ENCODE measurements around the gene NR5A1.

DNA sequence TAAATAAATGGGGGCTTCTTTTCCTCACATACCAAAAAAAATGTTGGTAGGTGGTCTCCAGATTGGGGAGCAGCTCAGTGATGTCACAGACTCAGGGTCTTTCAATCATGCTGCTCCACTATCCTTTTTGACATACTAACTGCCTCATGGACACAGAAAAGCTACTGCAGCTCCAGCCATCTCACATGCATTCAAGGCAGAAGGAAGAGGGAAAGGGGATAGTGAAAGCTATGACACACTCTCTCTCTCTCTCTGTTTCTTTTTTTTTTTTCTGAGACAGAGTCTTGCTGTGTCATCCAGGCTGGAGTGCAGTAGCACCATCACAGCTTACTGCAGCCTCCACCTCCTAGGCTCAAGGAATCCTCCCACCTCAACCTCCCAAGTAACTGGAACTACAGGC lies 64.8 kb downstream of the NR5A1 start:
- TF ChIP-seq, protein P1, sequence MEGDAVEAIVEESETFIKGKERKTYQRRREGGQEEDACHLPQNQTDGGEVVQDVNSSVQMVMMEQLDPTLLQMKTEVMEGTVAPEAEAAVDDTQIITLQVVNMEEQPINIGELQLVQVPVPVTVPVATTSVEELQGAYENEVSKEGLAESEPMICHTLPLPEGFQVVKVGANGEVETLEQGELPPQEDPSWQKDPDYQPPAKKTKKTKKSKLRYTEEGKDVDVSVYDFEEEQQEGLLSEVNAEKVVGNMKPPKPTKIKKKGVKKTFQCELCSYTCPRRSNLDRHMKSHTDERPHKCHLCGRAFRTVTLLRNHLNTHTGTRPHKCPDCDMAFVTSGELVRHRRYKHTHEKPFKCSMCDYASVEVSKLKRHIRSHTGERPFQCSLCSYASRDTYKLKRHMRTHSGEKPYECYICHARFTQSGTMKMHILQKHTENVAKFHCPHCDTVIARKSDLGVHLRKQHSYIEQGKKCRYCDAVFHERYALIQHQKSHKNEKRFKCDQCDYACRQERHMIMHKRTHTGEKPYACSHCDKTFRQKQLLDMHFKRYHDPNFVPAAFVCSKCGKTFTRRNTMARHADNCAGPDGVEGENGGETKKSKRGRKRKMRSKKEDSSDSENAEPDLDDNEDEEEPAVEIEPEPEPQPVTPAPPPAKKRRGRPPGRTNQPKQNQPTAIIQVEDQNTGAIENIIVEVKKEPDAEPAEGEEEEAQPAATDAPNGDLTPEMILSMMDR (IDR thresholded peaks at IDR 0.05; ENCODE audit: low read length): no peak
- TF ChIP-seq EZH2phosphoT487 (IDR thresholded peaks at IDR 0.05; ENCODE audit: low read length): no peak
